NOMO-1 treated with DMSO at 0.1 percent for 48 hours (cell line): ENCODE results near the gene SLC2A14.

ENCODE experiments used
- DNase-seq: peaks from one replicate; lab custom pipeline; 2025; ENCODE audit not compliant: unreplicated experiment; lab: John Stamatoyannopoulos, UW

The SLC2A14 gene

GRCh38 chr12:7769999-7770398 is 102.7 kb downstream of the SLC2A14 start:
- DNase-seq, result no peak
